Measurements from ENCODE around the gene CPED1. TPM values are rescaled to one million over a fixed set of nuclear protein-coding genes. Genes with fewer than 3 reads are reported as not detected.

Gene CPED1
- total RNA-seq, 2 experiments from 2014 or later, result not detected

DNA sequence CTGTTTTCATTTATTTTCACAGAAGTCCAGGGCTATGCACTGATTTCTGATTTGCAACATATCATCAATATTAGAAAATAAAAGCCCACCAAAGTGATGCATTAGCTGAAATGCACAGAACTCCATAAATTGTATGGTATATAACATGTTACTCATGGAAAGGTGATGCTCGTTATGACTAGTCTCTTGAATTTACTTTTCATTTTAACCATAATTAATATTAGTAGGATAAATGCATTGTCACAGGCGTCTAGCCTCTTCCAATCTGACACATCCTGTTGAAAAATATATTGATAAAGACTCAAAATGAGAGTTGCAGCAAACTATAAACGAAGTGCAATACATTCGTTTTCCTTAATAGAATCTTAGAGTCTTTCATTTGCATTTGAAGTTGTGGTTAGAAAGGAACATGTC, 92.4 kb downstream of the CPED1 start:
- H3K4me3 Mint-ChIP-seq, result no peak overlapping the region
- no peaks in the 10 kb centered on the region for H3K36me3 Mint-ChIP-seq (ENCODE audit: low read depth)
- no peak overlapping the region for H3K27ac Mint-ChIP-seq
- no peak for DNase-seq
- H3K4me1 Mint-ChIP-seq, result no peaks in the 10 kb centered on the region
- ChIA-PET CTCF (interaction anchor here (1.0 to 4.0 kb wide), 9 partner anchors 11 to 289 kb away, joined by 3 to 39 read pairs (median 5); partner anchors contain the start of gene CPED1), POLR2A (interaction anchor here (0.8 kb wide), 1 partner anchor 94 kb away, joined by 4 read pairs; no protein-coding TSS in a partner anchor)
- H3K9me3 Mint-ChIP-seq, result no peaks in the 10 kb centered on the region
- peaks cover 29% of the 10 kb centered on the region for H3K27me3 Mint-ChIP-seq

DNA sequence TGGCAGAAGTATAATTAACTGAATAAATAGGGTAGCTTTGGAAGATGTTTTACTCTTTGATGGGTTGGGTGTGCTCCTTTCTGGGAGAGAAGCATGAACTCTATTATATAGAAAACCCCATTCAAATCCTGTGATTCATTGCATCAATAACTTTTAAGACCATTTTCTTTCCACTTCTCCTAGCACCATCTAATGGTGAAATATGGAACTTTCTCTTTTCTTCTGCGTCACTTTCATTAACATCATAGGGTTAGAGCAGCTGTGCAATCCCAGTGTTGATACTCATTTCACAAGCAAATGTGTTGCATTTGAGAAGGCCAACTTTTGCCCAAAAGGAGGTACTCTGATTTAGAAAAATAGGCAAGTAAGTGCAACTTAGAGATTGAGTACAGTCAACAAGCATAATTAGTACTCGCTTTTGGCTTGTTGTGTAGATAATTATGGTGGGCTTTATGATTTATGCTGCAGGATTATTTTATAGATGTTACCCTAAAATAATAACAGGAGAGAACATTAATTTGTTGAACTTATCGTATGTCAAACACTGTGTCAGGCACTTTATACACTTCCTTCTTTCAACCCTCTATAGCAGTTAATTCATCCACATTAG, 92.9 kb downstream of the CPED1 start:
- Mint-ChIP-seq H3K4me3 (no peak overlapping the region), H3K4me1 (no peaks in the 10 kb centered on the region), H3K27me3 (peaks cover 26% of the 10 kb centered on the region), H3K27ac (no peak overlapping the region), H3K9me3 (no peaks in the 10 kb centered on the region), H3K36me3 (ENCODE audit: low read depth) (no peaks in the 10 kb centered on the region)
- CTCF ChIA-PET, result interaction anchor here (0.6 to 4.0 kb wide), 10 partner anchors 11 to 289 kb away, joined by 3 to 39 read pairs (median 4); partner anchors contain the start of gene CPED1
- POLR2A ChIA-PET, result interaction anchor here (0.8 kb wide), 1 partner anchor 94 kb away, joined by 4 read pairs; no protein-coding TSS in a partner anchor
- DNase-seq, result no peak

DNA sequence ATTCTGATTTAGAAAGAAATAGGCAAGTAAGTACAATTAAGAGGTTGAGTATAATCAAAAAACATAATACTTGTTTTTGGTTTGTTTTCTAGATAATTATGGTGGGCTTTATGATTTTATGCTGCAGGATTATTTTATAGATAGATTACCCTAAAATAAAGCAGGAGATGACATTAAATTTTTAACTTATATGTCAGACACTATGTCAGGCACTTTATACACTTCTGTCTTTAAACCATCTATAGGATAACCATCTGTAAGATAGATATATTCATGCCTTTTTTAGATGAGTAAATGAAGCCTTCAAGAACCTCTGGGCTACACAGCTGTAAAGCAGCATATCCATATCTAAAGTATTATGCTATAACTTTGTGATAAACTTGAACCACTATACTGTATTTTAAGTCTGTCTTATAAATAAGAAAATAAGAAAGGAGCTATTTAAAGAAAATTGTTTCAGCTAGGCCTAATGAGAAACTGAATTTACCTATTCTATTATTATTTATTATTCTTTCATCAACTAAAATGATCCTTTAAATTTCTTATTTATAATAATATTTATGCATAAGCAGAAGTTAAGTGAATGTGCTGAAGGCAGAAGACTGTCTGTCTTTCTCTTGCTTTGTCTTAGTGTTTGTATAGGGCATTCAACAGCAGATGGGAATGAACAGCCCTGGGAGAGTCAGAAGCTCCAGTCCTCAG, 94.0 kb downstream of the CPED1 start:
- POLR2A ChIA-PET, result no interaction called here
- DNase-seq, result no peak

DNA sequence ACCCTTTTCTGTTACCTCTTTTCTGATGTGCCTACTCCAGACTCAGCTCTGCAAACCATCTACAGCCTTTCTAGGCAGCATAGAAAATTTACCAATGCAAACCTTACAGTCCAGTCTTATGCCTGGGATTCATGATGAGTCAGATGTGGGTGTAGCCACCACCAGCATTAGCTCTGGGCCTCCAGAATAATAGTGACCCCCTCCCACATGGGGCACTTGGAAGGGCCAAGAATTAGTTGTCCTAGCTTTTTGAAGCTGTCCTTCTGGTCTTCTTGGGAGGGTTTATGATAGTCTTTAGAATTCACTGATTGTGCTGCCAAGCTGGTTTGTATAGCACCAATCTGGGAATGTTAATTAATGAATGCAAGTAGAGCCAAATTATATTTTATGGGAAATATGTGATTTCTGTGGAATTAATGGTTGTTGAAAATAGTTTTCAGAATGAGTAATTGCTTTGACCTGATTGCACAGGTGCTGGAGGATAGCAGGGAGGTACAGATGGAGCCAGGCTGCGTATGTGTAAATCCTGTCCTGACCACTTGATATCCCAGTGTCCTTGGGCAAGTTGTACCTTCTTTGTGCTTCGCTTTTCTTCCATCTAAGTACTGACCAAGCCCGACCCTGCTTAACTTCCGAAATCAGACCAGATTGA, 94.8 kb downstream of the CPED1 start:
- Mint-ChIP-seq H3K9me3 (no peaks in the 10 kb centered on the region), H3K27ac (no peak overlapping the region), H3K4me3 (no peak overlapping the region), H3K4me1 (no peaks in the 10 kb centered on the region), H3K27me3 (peaks cover 23% of the 10 kb centered on the region), H3K36me3 (ENCODE audit: low read depth) (no peaks in the 10 kb centered on the region)
- ChIA-PET CTCF (interaction anchor here (1.2 to 4.0 kb wide), 6 partner anchors 9 to 291 kb away, joined by 3 to 39 read pairs (median 8); partner anchors contain the start of gene CPED1), POLR2A (no interaction called here)
- no peak for DNase-seq

More for the DNA sequence above, 94.0 kb downstream of the CPED1 start:
- Mint-ChIP-seq H3K27me3 (peaks cover 23% of the 10 kb centered on the region), H3K4me3 (no peak overlapping the region), H3K4me1 (no peaks in the 10 kb centered on the region), H3K27ac (no peak overlapping the region), H3K36me3 (ENCODE audit: low read depth) (no peaks in the 10 kb centered on the region), H3K9me3 (no peaks in the 10 kb centered on the region)
- CTCF ChIA-PET, result interaction anchor here (0.6 to 4.0 kb wide), 7 partner anchors 10 to 290 kb away, joined by 3 to 39 read pairs (median 4); partner anchors contain the start of gene CPED1

DNA sequence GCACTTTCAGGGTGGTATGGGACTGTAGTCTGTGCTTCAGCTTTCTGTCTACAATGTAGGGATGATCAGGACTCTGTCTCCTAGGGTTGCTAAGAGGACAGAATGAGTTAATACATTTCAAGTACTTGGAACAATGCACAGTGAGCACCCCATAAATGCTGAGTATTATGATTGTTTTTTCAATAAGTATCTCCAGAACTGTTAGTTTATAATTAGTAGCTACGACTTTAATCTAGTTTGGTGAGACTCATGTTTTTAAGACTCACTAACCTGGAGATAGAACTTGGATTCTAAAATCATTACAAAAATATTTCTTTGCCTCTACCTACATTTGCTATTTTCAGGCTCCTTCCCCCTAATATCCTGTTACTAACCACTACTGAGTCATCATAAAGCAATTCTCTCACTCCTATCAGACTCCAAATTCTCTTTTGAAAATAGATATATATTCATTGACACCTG, 95.3 kb downstream of the CPED1 start:
- Mint-ChIP-seq H3K4me1 (no peaks in the 10 kb centered on the region), H3K4me3 (no peak overlapping the region), H3K27me3 (peaks cover 21% of the 10 kb centered on the region), H3K36me3 (ENCODE audit: low read depth) (no peaks in the 10 kb centered on the region), H3K27ac (no peak overlapping the region), H3K9me3 (no peaks in the 10 kb centered on the region)
- ChIA-PET CTCF (interaction anchor here (1.2 to 4.0 kb wide), 3 partner anchors 14 to 286 kb away, joined by 3 to 39 read pairs (median 4); partner anchors contain the start of gene CPED1), POLR2A (no interaction called here)
- no peak for DNase-seq

DNA sequence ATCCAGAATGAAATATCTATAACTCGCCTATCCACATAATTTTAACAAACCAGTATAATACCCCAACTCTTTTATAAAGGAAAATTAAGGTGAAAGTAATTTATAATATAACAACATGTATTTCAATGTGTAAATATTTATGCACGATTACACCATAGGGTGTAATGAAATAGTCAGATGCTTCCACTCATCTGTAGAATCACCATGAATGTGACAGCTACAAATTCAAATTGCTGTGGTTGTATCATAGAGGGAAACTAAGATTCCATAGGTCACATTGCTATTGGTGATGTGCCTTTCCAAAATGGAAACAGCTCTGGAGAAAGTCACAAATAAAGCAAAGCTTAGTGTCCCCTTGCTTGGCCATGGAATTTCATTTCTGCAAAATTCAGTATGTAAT, 95.7 kb downstream of the CPED1 start:
- ChIA-PET POLR2A (no interaction called here), CTCF (interaction anchor here (4.0 kb wide), 1 partner anchor 98 kb away, joined by 39 read pairs; the partner anchor contains the start of gene CPED1)
- Mint-ChIP-seq H3K36me3 (ENCODE audit: low read depth) (no peaks in the 10 kb centered on the region), H3K27ac (no peak overlapping the region), H3K9me3 (no peaks in the 10 kb centered on the region), H3K4me3 (no peak overlapping the region), H3K4me1 (no peaks in the 10 kb centered on the region), H3K27me3 (peaks cover 18% of the 10 kb centered on the region)
- no peak for DNase-seq

DNA sequence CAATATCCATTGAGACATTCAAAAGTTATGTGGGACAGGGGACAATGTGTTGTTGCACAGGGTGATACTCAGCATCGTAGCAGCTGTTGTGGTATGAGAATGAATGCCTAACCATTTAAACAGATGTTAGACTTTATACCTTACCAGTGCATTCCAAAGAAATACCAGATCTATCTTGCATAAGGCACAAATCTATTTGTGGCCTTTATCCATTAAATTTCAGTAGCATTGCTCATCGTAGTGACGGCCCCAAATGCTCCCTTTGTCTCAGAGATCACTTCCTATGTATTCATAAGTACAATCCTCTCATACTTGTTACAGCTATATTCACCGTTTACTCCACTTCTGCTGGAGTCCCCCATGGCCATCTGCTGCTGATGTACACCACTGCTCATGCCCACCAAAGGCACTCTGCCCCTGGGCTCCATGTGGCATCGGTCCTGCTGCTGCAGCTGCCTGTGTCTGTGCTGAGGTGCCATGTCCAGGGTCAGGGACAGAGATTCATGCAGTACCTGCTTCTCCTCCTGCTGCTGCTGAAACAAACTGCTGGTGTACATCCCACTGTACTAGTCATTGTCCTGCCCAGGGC, 96.3 kb downstream of the CPED1 start:
- POLR2A ChIA-PET, result no interaction called here
- no peaks in the 10 kb centered on the region for H3K36me3 Mint-ChIP-seq (ENCODE audit: low read depth)
- CTCF ChIA-PET, result no interaction called here
- no peaks in the 10 kb centered on the region for H3K9me3 Mint-ChIP-seq
- H3K4me3 Mint-ChIP-seq, result no peak overlapping the region
- no peak overlapping the region for H3K27ac Mint-ChIP-seq
- H3K4me1 Mint-ChIP-seq, result no peaks in the 10 kb centered on the region
- no peak for DNase-seq
- peaks cover 16% of the 10 kb centered on the region for H3K27me3 Mint-ChIP-seq

DNA sequence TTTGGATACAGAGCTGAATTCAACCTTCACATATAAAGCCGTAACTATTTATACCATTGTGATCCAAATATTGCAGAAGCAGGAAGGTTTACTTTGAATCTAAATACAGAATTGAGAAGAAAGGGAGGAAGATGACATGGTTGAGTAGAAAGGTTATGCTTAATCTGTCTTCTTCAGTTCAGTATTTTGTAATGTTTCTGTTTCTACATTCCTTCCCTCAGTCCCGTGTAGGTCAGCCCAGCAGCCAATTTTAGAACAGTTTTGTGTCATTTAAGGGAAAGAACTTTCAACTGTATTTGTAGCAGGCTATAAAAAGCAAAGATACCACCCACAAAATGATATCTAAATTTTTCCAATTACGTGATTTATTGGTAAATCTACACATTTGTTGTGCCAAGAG, 97.4 kb downstream of the CPED1 start:
- Mint-ChIP-seq H3K9me3 (no peaks in the 10 kb centered on the region), H3K27me3 (peaks cover 12% of the 10 kb centered on the region), H3K4me1 (no peaks in the 10 kb centered on the region), H3K27ac (no peak overlapping the region), H3K4me3 (no peak overlapping the region), H3K36me3 (ENCODE audit: low read depth) (no peaks in the 10 kb centered on the region)
- ChIA-PET CTCF (no interaction called here), POLR2A (no interaction called here)
- no peak for DNase-seq

DNA sequence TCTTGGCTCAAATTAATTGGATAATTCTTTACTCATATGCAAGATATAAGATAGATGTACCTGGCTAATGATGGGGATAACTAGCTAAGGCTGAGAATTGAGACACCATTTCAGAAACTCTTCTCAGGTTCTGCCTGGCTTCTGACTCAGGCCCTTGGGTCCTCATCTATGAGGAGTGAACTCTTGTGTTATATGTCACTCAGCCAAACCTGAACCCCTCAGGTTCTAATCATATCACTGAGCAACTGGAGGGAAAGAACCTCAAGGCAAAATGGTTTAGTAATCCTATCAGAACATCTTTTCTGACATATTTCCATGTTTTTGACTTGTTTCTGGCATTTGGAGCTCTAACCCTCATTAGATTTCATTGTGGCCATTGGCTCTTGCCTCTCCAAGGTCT, 100.4 kb downstream of the CPED1 start:
- ChIA-PET POLR2A (no interaction called here), CTCF (interaction anchor here (1.6 to 1.7 kb wide), 2 partner anchors 12 to 19 kb away, joined by 3 read pairs; no protein-coding TSS in a partner anchor)
- DNase-seq, result no peak
- Mint-ChIP-seq H3K4me1 (no peaks in the 10 kb centered on the region), H3K27ac (no peak overlapping the region), H3K9me3 (no peaks in the 10 kb centered on the region), H3K36me3 (ENCODE audit: low read depth) (no peaks in the 10 kb centered on the region), H3K27me3 (peaks cover 7% of the 10 kb centered on the region), H3K4me3 (no peak overlapping the region)

DNA sequence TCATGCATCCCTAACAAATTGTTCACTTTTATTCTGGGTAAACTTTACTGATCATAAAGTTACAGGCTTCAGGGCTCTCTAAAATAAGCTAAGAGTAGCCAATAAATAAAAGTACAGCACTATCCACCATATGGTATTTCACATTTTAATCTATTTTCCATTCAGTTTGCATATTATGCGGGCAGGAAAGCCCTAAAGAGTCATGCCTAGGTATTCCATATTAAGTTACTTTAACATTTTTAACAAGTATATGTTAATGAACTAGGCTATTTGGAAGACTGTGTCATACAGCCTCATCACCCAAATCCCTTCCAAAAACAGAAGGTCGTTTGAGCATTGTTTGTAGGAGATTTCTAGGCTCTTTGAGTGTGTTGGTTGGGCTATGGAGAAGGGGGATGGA, 106.3 kb downstream of the CPED1 start:
- Mint-ChIP-seq H3K36me3 (ENCODE audit: low read depth) (no peaks in the 10 kb centered on the region), H3K4me3 (no peak overlapping the region), H3K9me3 (no peaks in the 10 kb centered on the region), H3K4me1 (no peaks in the 10 kb centered on the region), H3K27ac (no peak overlapping the region), H3K27me3 (peaks cover 7% of the 10 kb centered on the region)
- DNase-seq, result no peak
- CTCF ChIA-PET, result interaction anchor here (1.0 to 1.1 kb wide), 2 partner anchors 289 to 303 kb away, joined by 3 read pairs; no protein-coding TSS in a partner anchor
- POLR2A ChIA-PET, result no interaction called here

DNA sequence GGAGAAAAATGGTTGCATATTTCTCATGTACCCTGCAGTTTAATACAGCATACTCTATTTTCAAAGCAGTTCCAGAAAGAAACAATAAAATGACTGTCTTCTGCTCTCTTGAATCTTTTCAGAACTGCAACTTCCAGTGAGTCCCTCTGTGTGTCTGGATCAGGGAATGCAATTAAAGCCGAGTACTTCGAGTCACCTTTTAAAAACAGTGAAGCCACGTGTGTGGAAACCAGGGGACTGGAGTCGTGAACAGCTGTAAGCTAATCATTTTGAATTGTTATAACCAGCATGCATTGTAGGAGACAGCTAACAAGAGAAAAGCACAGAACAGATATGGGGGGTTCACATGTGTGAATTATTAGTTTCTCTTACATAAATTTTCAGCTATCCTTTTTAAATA, 109.1 kb downstream of the CPED1 start:
- no peaks in the 10 kb centered on the region for H3K36me3 Mint-ChIP-seq (ENCODE audit: low read depth)
- no peak for DNase-seq
- no peaks in the 10 kb centered on the region for H3K9me3 Mint-ChIP-seq
- H3K27ac Mint-ChIP-seq, result no peak overlapping the region
- H3K4me3 Mint-ChIP-seq, result no peak overlapping the region
- peaks cover 18% of the 10 kb centered on the region for H3K27me3 Mint-ChIP-seq
- CTCF ChIA-PET, result interaction anchor here (0.8 to 1.1 kb wide), 2 partner anchors 14 to 110 kb away, joined by 3 to 4 read pairs; no protein-coding TSS in a partner anchor
- POLR2A ChIA-PET, result no interaction called here
- H3K4me1 Mint-ChIP-seq, result no peaks in the 10 kb centered on the region

DNA sequence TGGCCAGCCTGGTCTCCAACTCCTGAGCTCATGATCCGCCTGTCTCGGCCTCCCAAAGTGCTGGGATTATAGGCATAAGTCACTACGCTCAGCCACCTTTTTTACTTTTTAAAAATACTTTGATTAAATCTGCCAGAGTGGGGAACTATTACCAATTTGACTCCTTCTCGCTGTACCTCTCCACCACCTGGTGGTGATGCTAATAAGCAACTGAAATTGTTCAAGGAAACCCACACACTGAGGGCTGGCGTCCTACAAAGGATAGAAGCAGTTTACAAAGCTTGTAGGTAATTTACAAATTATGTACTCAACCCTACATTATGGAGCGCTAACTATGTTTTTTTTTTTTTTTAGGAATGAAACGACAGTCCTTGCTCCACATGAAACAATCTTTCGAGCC, 111.1 kb downstream of the CPED1 start:
- ChIA-PET CTCF (interaction anchor here (1.0 kb wide), 1 partner anchor 112 kb away, joined by 3 read pairs; no protein-coding TSS in a partner anchor), POLR2A (no interaction called here)
- Mint-ChIP-seq H3K36me3 (ENCODE audit: low read depth) (no peaks in the 10 kb centered on the region), H3K27ac (no peak overlapping the region), H3K4me1 (no peaks in the 10 kb centered on the region), H3K27me3 (peaks cover 22% of the 10 kb centered on the region), H3K4me3 (no peak overlapping the region), H3K9me3 (no peaks in the 10 kb centered on the region)
- DNase-seq, result no peak

Data from activated CD4-positive, alpha-beta memory T cell treated with anti-CD3 and anti-CD28 coated beads, Interleukin-2, amount 10 ng/mL, durations not matched to agents 7 days and 5 days (primary cell).